Mesendoderm (in vitro differentiated cells): ENCODE data around the gene PEAR1.

ENCODE experiments used
- DNase-seq: peaks from one replicate; pipeline ENCODE4 v3.0.0; 2013
- H2AK5ac ChIP-seq: 2 replicates; pipeline ENCODE4 v1.6.1; 2013; ENCODE audit warnings: low read length, inconsistent platforms
- H2BK120ac ChIP-seq: 2 replicates; pipeline ENCODE4 v1.6.1; 2013; ENCODE audit warnings: low read depth, mild to moderate bottlenecking, low read length, moderate library complexity, mixed read lengths
- H2BK15ac ChIP-seq: replicated peaks from 2 replicates; pipeline ENCODE4 v1.6.1; 2013; ENCODE audit warnings: low read depth, mild to moderate bottlenecking, moderate library complexity
- H2BK5ac ChIP-seq: 2 replicates; pipeline ENCODE4 v1.6.1; 2013; ENCODE audit warnings: low read length, inconsistent platforms
- H3K18ac ChIP-seq: 2 replicates; pipeline ENCODE4 v1.6.1; 2013; ENCODE audit warnings: mild to moderate bottlenecking, low read length, mixed read lengths
- H3K23ac ChIP-seq: one replicate; pipeline ENCODE4 v1.6.1; 2013; ENCODE audit warnings: low read length
- H3K27ac ChIP-seq: 2 replicates; pipeline ENCODE4 v1.5.1; 2013; ENCODE audit warnings: low read depth, mild to moderate bottlenecking, inconsistent platforms, low read length, moderate library complexity
- H3K27me3 ChIP-seq: 2 replicates; pipeline ENCODE4 v1.6.1; 2013; ENCODE audit warnings: low read length, control low read depth, mild to moderate bottlenecking, inconsistent platforms; ENCODE audit not compliant: insufficient read depth, poor library complexity
- H3K36me3 ChIP-seq: 2 replicates; pipeline ENCODE4 v1.6.1; 2013; ENCODE audit warnings: low read length, inconsistent platforms; ENCODE audit not compliant: control insufficient read depth, insufficient read depth
- H3K4ac ChIP-seq: one replicate; pipeline ENCODE4 v1.6.1; 2013; ENCODE audit warnings: low read depth, mild to moderate bottlenecking, low read length, moderate library complexity
- H3K4me1 ChIP-seq: 2 replicates; pipeline ENCODE4 v1.6.1; 2013; ENCODE audit warnings: low read depth, low read length, inconsistent platforms; ENCODE audit not compliant: control insufficient read depth
- H3K4me2 ChIP-seq: 2 replicates; pipeline ENCODE4 v1.6.1; 2013; ENCODE audit warnings: low read length
- H3K4me3 ChIP-seq: 2 replicates; pipeline ENCODE4 v1.5.1; 2013; ENCODE audit warnings: mild to moderate bottlenecking, low read length
- H3K56ac ChIP-seq: one replicate; pipeline ENCODE4 v1.6.1; 2013; ENCODE audit warnings: low read length
- H3K79me1 ChIP-seq: 2 replicates; pipeline ENCODE4 v1.6.1; 2013; ENCODE audit warnings: low read length, inconsistent platforms
- H3K79me2 ChIP-seq: 2 replicates; pipeline ENCODE4 v1.6.1; 2013; ENCODE audit warnings: mild to moderate bottlenecking, low read length; ENCODE audit not compliant: control insufficient read depth, insufficient read depth
- H3K9ac ChIP-seq: 2 replicates; pipeline ENCODE4 v1.6.1; 2013; ENCODE audit warnings: low read length, inconsistent platforms
- H4K5ac ChIP-seq: one replicate; pipeline ENCODE4 v1.6.1; 2013; ENCODE audit warnings: low read length
- H4K8ac ChIP-seq: one replicate; pipeline ENCODE4 v1.6.1; 2013; ENCODE audit warnings: low read depth, mild to moderate bottlenecking, control low read depth, low read length, moderate library complexity
- WGBS: extraction: QIAGEN DNeasy Blood & Tissue Kit; methylation state at CpG from one replicate; pipeline ENCODE4 v1.1.7; 2013; ENCODE audit warnings: low lambda C conversion rate, missing lambda C conversion rate; ENCODE audit not compliant: insufficient coverage; ENCODE audit errors: extremely low coverage; 5-methylcytosine and 5-hydroxymethylcytosine counted together

Gene PEAR1

DNA sequence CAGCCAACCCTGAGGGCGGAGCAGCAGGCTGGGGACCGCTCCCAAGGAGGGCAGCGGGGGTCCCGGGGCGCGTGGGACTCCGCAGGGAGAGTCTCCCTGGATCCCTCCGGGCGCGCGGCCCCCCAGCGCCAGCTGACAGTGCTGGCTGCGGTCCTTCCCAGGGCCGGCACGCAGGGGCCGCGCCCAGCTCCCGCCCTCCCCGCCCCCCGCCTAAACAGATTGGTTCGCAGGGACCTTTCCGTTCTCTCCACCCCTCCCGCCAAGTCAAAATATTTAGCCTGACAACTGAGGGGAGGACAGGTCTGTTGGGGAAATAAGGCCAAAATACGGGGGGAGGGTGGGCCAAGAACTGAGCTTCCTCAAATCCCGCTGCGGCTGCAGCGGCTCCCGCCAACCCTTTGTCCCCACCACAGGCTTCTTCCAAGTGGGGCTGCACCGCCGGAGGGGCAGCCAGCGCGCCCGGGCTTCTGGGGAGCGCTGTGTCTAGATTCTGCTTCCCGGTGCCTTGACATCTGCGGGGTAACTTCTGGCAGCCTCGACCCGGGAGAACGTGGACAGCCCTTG, 34.5 kb upstream of the PEAR1 start, which contains the start of gene INSRR:
TSS of gene INSRR (minus strand) at position 159 of the 564 bp plus-strand sequence. CDS start 496 bp downstream, outside the sequence.
- H2BK5ac ChIP-seq = no peak within 1 kb of the TSS
- no peak within 1 kb of the TSS for H4K5ac ChIP-seq
- peaks cover 10% of the 10 kb centered on the region for H3K4me1 ChIP-seq
- H3K9ac ChIP-seq = peak within 1 kb of the TSS; percentile 57
- no CpG with 5 or more reads among the region's 39 CpGs for WGBS
- peaks cover 31% of the 10 kb centered on the region for H3K27me3 ChIP-seq
- no peak within 1 kb of the TSS for H3K23ac ChIP-seq
- H3K79me1 ChIP-seq = peaks cover 2% of the 10 kb centered on the region
- no peak within 1 kb of the TSS for H4K8ac ChIP-seq
- no peak within 1 kb of the TSS for H3K4ac ChIP-seq
- no peak within 1 kb of the TSS for H3K18ac ChIP-seq
- H2AK5ac ChIP-seq = no peak within 1 kb of the TSS
- H3K4me2 ChIP-seq = peak within 1 kb of the TSS; percentile 58
- H3K79me2 ChIP-seq = no peaks in the 10 kb centered on the region
- no peaks in the 10 kb centered on the region for H3K36me3 ChIP-seq
- DNase-seq = peak; percentile 59
- H2BK15ac ChIP-seq = no peak within 1 kb of the TSS
- no peak within 1 kb of the TSS for H3K27ac ChIP-seq
- no peak within 1 kb of the TSS for H2BK120ac ChIP-seq
- no peak within 1 kb of the TSS for H3K4me3 ChIP-seq
- peak within 1 kb of the TSS; percentile 70 for H3K56ac ChIP-seq

DNA sequence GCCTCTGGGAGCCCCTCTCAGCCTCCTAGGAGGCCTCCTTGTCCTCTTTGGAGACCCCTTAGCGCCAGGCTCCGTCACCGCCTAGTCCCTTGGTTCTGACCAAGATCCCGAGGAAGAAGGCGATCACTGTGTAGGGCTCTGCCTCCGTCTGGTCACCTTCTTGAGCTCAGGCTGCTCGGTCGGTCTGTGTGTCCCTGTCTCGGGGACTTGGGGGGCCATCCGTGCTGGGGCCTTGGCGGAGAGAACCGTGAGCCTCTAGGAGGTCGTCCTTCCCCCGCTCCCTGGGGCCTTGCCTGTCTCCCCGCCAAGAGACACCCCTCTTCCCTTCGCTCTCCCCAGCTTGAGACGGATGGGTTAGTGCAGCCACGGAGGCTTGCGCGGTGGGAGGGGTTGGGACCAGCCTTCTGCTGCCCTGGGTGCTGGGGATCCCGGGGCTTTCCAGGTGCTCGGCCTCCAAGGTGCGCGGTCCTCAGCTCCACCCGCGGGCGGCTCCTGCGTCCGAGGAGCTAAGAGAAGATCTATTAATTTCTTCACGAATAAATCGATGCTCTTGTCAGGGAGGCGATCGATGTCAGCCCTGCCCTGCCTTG, 33.9 kb upstream of the PEAR1 start:
- no peak overlapping the region for H2AK5ac ChIP-seq
- DNase-seq = peak; percentile 61
- H3K9ac ChIP-seq = peak overlapping the region; percentile 57
- H4K5ac ChIP-seq = no peak overlapping the region
- H3K4ac ChIP-seq = no peak overlapping the region
- H3K23ac ChIP-seq = no peak overlapping the region
- H3K27ac ChIP-seq = no peak overlapping the region
- no peak overlapping the region for H3K18ac ChIP-seq
- no CpG with 5 or more reads among the region's 33 CpGs for whole genome bisulfite sequencing
- no peak overlapping the region for H4K8ac ChIP-seq
- H3K79me1 ChIP-seq = peaks cover 3% of the 10 kb centered on the region
- H3K4me1 ChIP-seq = peaks cover 10% of the 10 kb centered on the region
- H3K27me3 ChIP-seq = peaks cover 31% of the 10 kb centered on the region
- no peak overlapping the region for H2BK120ac ChIP-seq
- H2BK15ac ChIP-seq = no peak overlapping the region
- no peak overlapping the region for H2BK5ac ChIP-seq
- H3K4me2 ChIP-seq = peak overlapping the region; percentile 58
- peak overlapping the region; percentile 70 for H3K56ac ChIP-seq
- no peaks in the 10 kb centered on the region for H3K79me2 ChIP-seq
- H3K4me3 ChIP-seq = no peak overlapping the region
- H3K36me3 ChIP-seq = no peaks in the 10 kb centered on the region

DNA sequence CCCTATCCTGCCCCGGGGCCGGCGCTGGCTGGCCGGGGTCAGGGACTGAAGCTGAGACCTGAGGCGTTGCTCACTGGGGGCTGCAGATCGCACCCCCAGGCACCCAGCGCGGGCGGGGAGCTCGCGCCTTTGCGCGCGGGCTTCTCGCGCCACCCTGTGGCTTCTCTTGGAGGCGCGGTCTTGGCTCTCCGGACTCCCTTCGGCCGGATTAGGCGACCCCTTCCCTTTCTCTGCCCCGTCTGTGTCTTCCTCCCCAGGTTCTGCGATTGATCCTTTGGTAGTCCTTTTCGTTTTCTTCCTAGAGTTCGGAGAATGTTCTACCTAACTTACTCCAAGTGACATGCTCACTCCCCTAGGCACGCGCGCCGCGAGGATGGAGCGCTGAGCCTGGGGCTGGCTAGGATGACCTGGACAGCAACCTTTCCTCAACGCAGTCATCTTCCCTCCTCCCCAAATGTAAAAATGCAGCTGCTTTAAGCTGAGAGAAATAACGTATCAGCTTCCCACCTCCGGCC, 33.3 kb upstream of the PEAR1 start:
- Histone ChIP-seq H3K4me1 (peaks cover 10% of the 10 kb centered on the region), H4K5ac (no peak overlapping the region), H3K27ac (no peak overlapping the region), H3K36me3 (no peaks in the 10 kb centered on the region), H3K27me3 (peaks cover 31% of the 10 kb centered on the region), H3K4ac (no peak overlapping the region), H3K4me2 (peak overlapping the region; percentile 63), H3K79me1 (peaks cover 3% of the 10 kb centered on the region), H3K79me2 (no peaks in the 10 kb centered on the region), H2BK15ac (no peak overlapping the region), H4K8ac (no peak overlapping the region), H2BK120ac (no peak overlapping the region), H3K23ac (no peak overlapping the region), H3K4me3 (peak overlapping the region; percentile 23), H3K56ac (peak overlapping the region; percentile 17), H2AK5ac (no peak overlapping the region), H3K18ac (no peak overlapping the region), H3K9ac (peak overlapping the region; percentile 46), H2BK5ac (no peak overlapping the region)
- peak; percentile 72 for DNase-seq
- WGBS = no CpG with 5 or more reads among the region's 35 CpGs

DNA sequence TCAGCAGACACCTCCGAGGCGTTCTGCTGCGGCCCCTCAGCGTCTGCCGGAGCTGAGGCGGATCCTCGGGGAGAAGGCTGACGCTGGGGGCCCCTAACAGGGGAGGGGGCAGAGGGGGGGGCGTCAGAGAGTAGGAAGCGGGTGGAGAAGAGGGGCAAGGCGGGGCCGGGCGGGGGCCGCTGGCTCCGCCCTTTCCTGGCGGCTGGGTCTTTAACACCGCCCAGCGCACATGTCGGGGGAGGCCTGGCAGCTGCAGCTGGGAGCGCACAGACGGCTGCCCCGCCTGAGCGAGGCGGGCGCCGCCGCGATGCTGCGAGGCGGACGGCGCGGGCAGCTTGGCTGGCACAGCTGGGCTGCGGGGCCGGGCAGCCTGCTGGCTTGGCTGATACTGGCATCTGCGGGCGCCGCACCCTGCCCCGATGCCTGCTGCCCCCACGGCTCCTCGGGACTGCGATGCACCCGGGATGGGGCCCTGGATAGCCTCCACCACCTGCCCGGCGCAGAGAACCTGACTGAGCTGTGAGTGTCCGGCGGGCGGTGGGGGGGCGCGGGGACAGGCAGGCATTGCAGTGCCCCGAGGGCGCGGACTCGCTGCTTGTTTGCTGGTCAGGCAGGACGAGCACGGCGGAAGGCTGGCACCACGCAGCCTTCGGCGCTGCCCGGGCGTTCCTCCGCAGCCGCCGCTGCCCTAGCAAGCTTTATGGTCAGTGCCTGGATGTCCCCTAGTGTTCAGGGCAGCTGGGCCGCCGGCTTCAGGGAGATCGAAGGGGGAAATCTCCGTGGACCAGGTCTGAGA, 32.7 kb upstream of the PEAR1 start, which contains the start of gene NTRK1:
TSS of gene NTRK1 (plus strand) at position 238 of the 796 bp plus-strand sequence. CDS start at position 308, 70 bp downstream.
- Histone ChIP-seq H3K4me1 (peaks cover 10% of the 10 kb centered on the region), H3K4me2 (peak within 1 kb of the TSS; percentile 63), H3K36me3 (no peaks in the 10 kb centered on the region), H3K9ac (peak within 1 kb of the TSS; percentile 57), H3K23ac (no peak within 1 kb of the TSS), H3K79me2 (no peaks in the 10 kb centered on the region), H4K5ac (no peak within 1 kb of the TSS), H2AK5ac (no peak within 1 kb of the TSS), H2BK120ac (no peak within 1 kb of the TSS), H3K18ac (no peak within 1 kb of the TSS), H3K27ac (no peak within 1 kb of the TSS), H3K27me3 (peaks cover 31% of the 10 kb centered on the region), H4K8ac (no peak within 1 kb of the TSS), H3K79me1 (peaks cover 3% of the 10 kb centered on the region), H3K56ac (peak within 1 kb of the TSS; percentile 78), H3K4me3 (peak within 1 kb of the TSS; percentile 23), H2BK5ac (no peak within 1 kb of the TSS), H3K4ac (no peak within 1 kb of the TSS), H2BK15ac (no peak within 1 kb of the TSS)
- peak; percentile 67 for DNase-seq
- no CpG with 5 or more reads among the region's 69 CpGs for WGBS

DNA sequence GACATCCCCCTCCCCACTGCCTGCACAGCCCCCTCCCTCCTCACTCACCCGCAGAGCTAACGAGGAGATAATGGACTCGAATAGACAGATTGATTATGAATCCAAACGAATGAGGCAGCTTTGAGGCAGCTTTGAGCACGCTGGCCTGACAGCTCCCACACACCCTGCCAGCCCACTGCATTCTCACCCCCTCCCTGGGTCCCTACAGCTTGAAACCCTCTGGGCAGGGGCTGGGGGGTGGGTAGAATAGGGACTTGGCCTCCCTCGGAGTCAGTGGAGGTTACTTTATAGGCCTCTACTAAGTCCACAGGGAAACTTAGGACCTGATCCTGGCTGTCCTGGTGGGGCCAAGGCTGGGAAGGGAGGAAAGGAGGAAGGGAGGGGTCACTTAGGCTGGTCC, 30.9 kb upstream of the PEAR1 start:
- Histone ChIP-seq H3K79me2 (no peaks in the 10 kb centered on the region), H2AK5ac (no peak overlapping the region), H3K27me3 (peaks cover 31% of the 10 kb centered on the region), H3K23ac (no peak overlapping the region), H3K4ac (peak overlapping the region; percentile 17), H4K5ac (no peak overlapping the region), H3K4me2 (no peak overlapping the region), H3K18ac (no peak overlapping the region), H2BK5ac (no peak overlapping the region), H2BK120ac (no peak overlapping the region), H4K8ac (no peak overlapping the region), H3K9ac (peak overlapping the region; percentile 6), H3K79me1 (peaks cover 3% of the 10 kb centered on the region), H3K4me1 (peaks cover 10% of the 10 kb centered on the region), H2BK15ac (no peak overlapping the region), H3K27ac (peak overlapping the region; percentile 21), H3K56ac (peak overlapping the region; percentile 67), H3K36me3 (no peaks in the 10 kb centered on the region), H3K4me3 (no peak overlapping the region)
- DNase-seq = no peak
- no CpG with 5 or more reads among the region's 6 CpGs for WGBS
